Calu3 (cell line): ENCODE results near the gene CHTOP. TPM values are rescaled to one million over a fixed set of nuclear protein-coding genes. Genes with fewer than 3 reads are reported as not detected.

ENCODE experiments used
- BruUV-seq: library from RNA; stranded (reverse); fragments of 400-500 nt; replicated peaks from 2 replicates; lab custom pipeline; 2021; lab: Mats Ljungman, UMichigan
- CTCF ChIA-PET: fragments of 300-600 bp; sonication (Branson Sonifier 250); formaldehyde crosslinking; loops from one replicate; lab custom pipeline; 2022; ENCODE audit warnings: antibody characterized with exemption; lab: Charles Lee
- DNase-seq: peaks from one replicate; pipeline ENCODE4 v3.0.0; 2022
- H3K27ac Mint-ChIP-seq: one replicate; pipeline ENCODE4 v1.8.0; 2022; ENCODE audit warnings: mixed read lengths; ENCODE audit not compliant: unreplicated experiment
- H3K27me3 Mint-ChIP-seq: one replicate; pipeline ENCODE4 v1.8.0; 2022; ENCODE audit warnings: mixed read lengths; ENCODE audit not compliant: unreplicated experiment
- H3K36me3 Mint-ChIP-seq: one replicate; pipeline ENCODE4 v1.8.0; 2022; ENCODE audit warnings: mild to moderate bottlenecking, moderate library complexity, mixed read lengths; ENCODE audit not compliant: insufficient read depth, unreplicated experiment
- H3K4me1 Mint-ChIP-seq: one replicate; pipeline ENCODE4 v1.8.0; 2022; ENCODE audit warnings: mild to moderate bottlenecking, low read depth, mixed read lengths; ENCODE audit not compliant: unreplicated experiment
- H3K4me3 Mint-ChIP-seq: one replicate; pipeline ENCODE4 v1.8.0; 2022; ENCODE audit warnings: mild to moderate bottlenecking, low read depth, moderate library complexity, mixed read lengths; ENCODE audit not compliant: unreplicated experiment
- H3K9me3 Mint-ChIP-seq: one replicate; pipeline ENCODE4 v1.8.0; 2022; ENCODE audit warnings: low read depth, mixed read lengths; ENCODE audit not compliant: unreplicated experiment
- intact Hi-C: fragments of 100-400 bp; cut with micrococcal nuclease; formaldehyde crosslinking; loops from one replicate; pipeline ENCODE4 v1.10.0; 2022; ENCODE audit not compliant: unreplicated experiment
- total RNA-seq: library from RNA; stranded (reverse); gene quantifications from 2 replicates; pipeline ENCODE4 v1.2.3, GENCODE V29; 2022
- TF ChIP-seq, protein P1 (sequence below): fragments of 200-600 bp; IDR thresholded peaks from one replicate; pipeline ENCODE4 v1.8.0; 2022; ENCODE audit warnings: antibody characterized with exemption; ENCODE audit not compliant: unreplicated experiment

Gene CHTOP
- total RNA-seq, 1 experiment from 2014 or later = 100 TPM

DNA sequence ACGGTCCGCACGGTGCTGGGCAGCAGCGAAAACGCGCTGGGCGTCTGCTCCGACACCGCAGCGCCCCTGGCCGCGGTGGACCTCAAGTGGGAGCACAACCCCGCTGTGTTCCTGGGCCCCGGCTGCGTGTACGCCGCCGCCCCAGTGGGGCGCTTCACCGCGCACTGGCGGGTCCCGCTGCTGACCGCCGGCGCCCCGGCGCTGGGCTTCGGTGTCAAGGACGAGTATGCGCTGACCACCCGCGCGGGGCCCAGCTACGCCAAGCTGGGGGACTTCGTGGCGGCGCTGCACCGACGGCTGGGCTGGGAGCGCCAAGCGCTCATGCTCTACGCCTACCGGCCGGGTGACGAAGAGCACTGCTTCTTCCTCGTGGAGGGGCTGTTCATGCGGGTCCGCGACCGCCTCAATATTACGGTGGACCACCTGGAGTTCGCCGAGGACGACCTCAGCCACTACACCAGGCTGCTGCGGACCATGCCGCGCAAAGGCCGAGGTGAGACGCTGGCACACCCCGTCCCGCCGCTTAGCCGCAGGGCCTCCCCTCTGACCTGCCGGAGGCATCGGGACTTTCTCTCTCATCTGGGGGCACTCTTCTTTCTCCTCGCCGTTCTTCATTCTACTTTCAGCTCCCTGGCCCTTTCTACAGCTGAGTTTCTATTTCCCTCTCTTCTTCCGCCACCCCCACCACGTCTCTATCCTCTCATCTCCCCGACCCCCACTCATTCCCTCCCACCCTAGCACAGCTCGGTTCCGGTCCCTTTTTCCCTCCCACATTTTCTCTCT is 45.7 kb downstream of the CHTOP start:
- BruUV-seq = no TSS peak
- peaks cover 33% of the 10 kb centered on the region for H3K4me1 Mint-ChIP-seq
- intact Hi-C loops = loop anchor here (5.0 kb wide), 1 partner anchor 308 kb away; the partner anchor contains the start of gene RAB13
- peaks cover 77% of the 10 kb centered on the region for H3K27me3 Mint-ChIP-seq
- peak; percentile 28 for DNase-seq
- H3K36me3 Mint-ChIP-seq = peaks cover 17% of the 10 kb centered on the region
- H3K4me3 Mint-ChIP-seq = peak overlapping the region; percentile 71
- no peaks in the 10 kb centered on the region for H3K9me3 Mint-ChIP-seq
- CTCF ChIA-PET = interaction anchor here (0.9 kb wide), 1 partner anchor 307 kb away, joined by 3 read pairs; the partner anchor contains the start of gene RAB13
- TF ChIP-seq, protein P1, sequence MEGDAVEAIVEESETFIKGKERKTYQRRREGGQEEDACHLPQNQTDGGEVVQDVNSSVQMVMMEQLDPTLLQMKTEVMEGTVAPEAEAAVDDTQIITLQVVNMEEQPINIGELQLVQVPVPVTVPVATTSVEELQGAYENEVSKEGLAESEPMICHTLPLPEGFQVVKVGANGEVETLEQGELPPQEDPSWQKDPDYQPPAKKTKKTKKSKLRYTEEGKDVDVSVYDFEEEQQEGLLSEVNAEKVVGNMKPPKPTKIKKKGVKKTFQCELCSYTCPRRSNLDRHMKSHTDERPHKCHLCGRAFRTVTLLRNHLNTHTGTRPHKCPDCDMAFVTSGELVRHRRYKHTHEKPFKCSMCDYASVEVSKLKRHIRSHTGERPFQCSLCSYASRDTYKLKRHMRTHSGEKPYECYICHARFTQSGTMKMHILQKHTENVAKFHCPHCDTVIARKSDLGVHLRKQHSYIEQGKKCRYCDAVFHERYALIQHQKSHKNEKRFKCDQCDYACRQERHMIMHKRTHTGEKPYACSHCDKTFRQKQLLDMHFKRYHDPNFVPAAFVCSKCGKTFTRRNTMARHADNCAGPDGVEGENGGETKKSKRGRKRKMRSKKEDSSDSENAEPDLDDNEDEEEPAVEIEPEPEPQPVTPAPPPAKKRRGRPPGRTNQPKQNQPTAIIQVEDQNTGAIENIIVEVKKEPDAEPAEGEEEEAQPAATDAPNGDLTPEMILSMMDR = peak; percentile 47
- no peak overlapping the region for H3K27ac Mint-ChIP-seq

DNA sequence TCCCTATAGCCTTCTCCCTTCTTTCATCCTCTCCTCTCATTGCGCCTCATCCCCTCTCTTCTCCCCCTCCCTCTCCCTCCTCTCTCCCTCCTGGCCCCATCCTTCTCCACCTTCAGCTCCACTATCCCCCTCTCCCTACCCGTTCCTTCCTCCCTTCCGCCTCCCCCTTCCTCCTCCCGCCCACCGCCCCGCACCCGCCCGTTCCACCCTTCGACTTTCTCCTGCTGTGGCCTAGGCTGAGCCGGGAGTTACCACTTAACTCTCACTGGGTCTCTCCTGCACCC is 46.2 kb downstream of the CHTOP start:
- BruUV-seq = no TSS peak
- TF ChIP-seq, protein P1 = no peak
- no peak for DNase-seq
- CTCF ChIA-PET = no interaction called here
- no peak overlapping the region for H3K27ac Mint-ChIP-seq
- intact Hi-C loops = no loop called here
- H3K9me3 Mint-ChIP-seq = no peaks in the 10 kb centered on the region
- H3K36me3 Mint-ChIP-seq = peaks cover 17% of the 10 kb centered on the region
- H3K4me1 Mint-ChIP-seq = peaks cover 33% of the 10 kb centered on the region
- H3K4me3 Mint-ChIP-seq = peak overlapping the region; percentile 71
- peaks cover 83% of the 10 kb centered on the region for H3K27me3 Mint-ChIP-seq

DNA sequence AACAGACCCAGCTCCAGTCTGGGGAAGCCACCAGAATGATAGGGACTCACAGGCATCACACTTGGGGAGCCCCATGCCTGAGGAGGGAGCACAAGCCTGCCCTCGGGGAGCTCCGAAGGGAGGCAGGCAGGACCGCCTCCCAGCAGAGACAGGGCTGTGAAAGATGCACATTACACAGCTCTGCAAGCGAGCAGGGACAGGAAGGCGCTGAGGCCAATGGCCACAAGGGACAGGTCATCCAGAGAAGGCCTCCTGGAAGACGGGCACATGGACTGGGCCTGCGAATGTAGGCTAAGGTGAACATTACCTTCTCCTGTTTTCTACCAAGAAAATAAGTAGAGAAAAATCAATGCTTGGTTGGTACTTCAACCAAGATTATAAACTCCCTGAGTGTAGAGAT is 48.9 kb downstream of the CHTOP start:
- Mint-ChIP-seq H3K4me1 (peaks cover 29% of the 10 kb centered on the region), H3K36me3 (peaks cover 17% of the 10 kb centered on the region), H3K27ac (no peak overlapping the region), H3K27me3 (peaks cover 94% of the 10 kb centered on the region), H3K9me3 (no peaks in the 10 kb centered on the region), H3K4me3 (no peak overlapping the region)
- CTCF ChIA-PET = interaction anchor here (1.0 kb wide), 1 partner anchor 26 kb away, joined by 3 read pairs; no protein-coding TSS in a partner anchor
- no peak for DNase-seq
- intact Hi-C loops = no loop called here
- TF ChIP-seq, protein P1 = no peak
- BruUV-seq = no TSS peak

DNA sequence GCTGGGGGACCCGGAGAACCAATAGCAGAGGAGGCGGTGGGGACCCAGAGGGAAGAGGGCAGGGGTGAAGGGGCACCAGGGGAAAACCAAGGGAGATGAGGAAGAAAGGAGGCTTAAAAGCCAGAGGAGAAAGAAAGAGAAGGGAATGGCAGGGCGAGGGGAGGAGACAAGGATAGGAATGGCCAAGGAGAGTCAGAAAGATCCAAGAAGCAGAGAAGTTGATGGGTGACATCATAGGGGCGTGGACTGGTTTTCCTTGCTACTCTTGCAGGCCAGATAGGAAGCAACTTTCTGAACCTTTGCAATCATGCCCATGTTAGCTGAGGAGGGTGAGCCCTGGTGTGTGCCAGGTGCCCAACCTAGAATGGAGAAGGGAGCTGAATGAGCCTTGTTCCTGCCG is 50.0 kb downstream of the CHTOP start:
- peaks cover 94% of the 10 kb centered on the region for H3K27me3 Mint-ChIP-seq
- no peak for DNase-seq
- H3K4me1 Mint-ChIP-seq = peaks cover 18% of the 10 kb centered on the region
- H3K27ac Mint-ChIP-seq = no peak overlapping the region
- TF ChIP-seq, protein P1 = no peak
- no TSS peak for BruUV-seq
- peaks cover 9% of the 10 kb centered on the region for H3K36me3 Mint-ChIP-seq
- H3K4me3 Mint-ChIP-seq = no peak overlapping the region
- CTCF ChIA-PET = no interaction called here
- intact Hi-C loops = no loop called here
- no peaks in the 10 kb centered on the region for H3K9me3 Mint-ChIP-seq
